Panc1 (cell line): ENCODE data around the gene NECAB2. TPM values are rescaled to one million over a fixed set of nuclear protein-coding genes. Genes with fewer than 3 reads are reported as not detected.

ENCODE experiments used
- ATAC-seq: fragments of 200-7000 bp; cut with Tn5 transposase; 2 replicates; pipeline ENCODE4 v1.9.1; 2020; ENCODE audit warnings: mild to moderate bottlenecking, moderate library complexity
- BruUV-seq: library from RNA; stranded (reverse); fragments of 400-500 nt; replicated peaks from 2 replicates; lab custom pipeline; 2021; lab: Mats Ljungman, UMichigan
- CTCF ChIA-PET: fragments of 300-600 bp; sonication (Branson Sonifier 250); formaldehyde crosslinking; loops from one replicate; lab custom pipeline; 2022; ENCODE audit warnings: antibody characterized with exemption; lab: Charles Lee
- POLR2A ChIA-PET: fragments of 300-600 bp; sonication (Branson Sonifier 250); formaldehyde crosslinking; loops from one replicate; lab custom pipeline; 2022; ENCODE audit warnings: antibody characterized with exemption; lab: Charles Lee
- DNase-seq: peaks from one replicate; pipeline ENCODE4 v3.0.0-alpha.2; 2010; ENCODE audit warnings: low read depth, low spot score
- H3K27ac ChIP-seq: 2 replicates; pipeline ENCODE4 v1.5.1; 2011; ENCODE audit warnings: mild to moderate bottlenecking, low read length, inconsistent platforms
- H3K27me3 ChIP-seq: fragments of 200-500 bp; sonication (Bioruptor generic); 2 replicates; pipeline ENCODE4 v1.6.0; 2014; ENCODE audit warnings: low read length, inconsistent platforms; ENCODE audit not compliant: control insufficient read depth, insufficient read depth
- H3K36me3 ChIP-seq: fragments of 200-500 bp; sonication (Bioruptor generic); 2 replicates; pipeline ENCODE4 v1.5.1; 2014; ENCODE audit warnings: inconsistent platforms, mild to moderate bottlenecking, low read length, moderate library complexity; ENCODE audit not compliant: control insufficient read depth, insufficient read depth
- H3K4me1 ChIP-seq: 2 replicates; pipeline ENCODE4 v1.5.1; 2011; ENCODE audit warnings: inconsistent platforms, mild to moderate bottlenecking, low read length, moderate library complexity; ENCODE audit not compliant: control insufficient read depth, insufficient read depth
- H3K4me3 ChIP-seq, 2 experiments: 2 replicates each; pipeline ENCODE4 v1.5.1; 2011 to 2012; ENCODE audit warnings: low read depth in 2 of 2, low read length in 2 of 2, mild to moderate bottlenecking in 2 of 2, inconsistent platforms in 1 of 2, moderate library complexity in 1 of 2
- H3K9me3 ChIP-seq: fragments of 200-500 bp; sonication (Bioruptor generic); 2 replicates; pipeline ENCODE4 v1.5.1; 2014; ENCODE audit warnings: low read depth, mild to moderate bottlenecking, inconsistent platforms, low read length, moderate library complexity; ENCODE audit not compliant: control insufficient read depth, insufficient read depth
- CTCF ChIP-seq: fragments of 450-650 bp; IDR thresholded peaks from 2 replicates; pipeline ENCODE4 v1.5.1; 2017; ENCODE audit warnings: mild to moderate bottlenecking
- POLR2AphosphoS5 ChIP-seq: IDR thresholded peaks from 2 replicates; pipeline ENCODE4 v1.6.1; 2012; ENCODE audit warnings: mild to moderate bottlenecking, low read depth, low read length, moderate library complexity
- REST ChIP-seq, 2 experiments: IDR thresholded peaks; 2 replicates each; pipeline ENCODE4 v1.6.1; 2011 to 2012; ENCODE audit warnings: low read depth in 2 of 2, control low read depth in 1 of 2, low read length in 1 of 2, mild to moderate bottlenecking in 1 of 2, moderate library complexity in 1 of 2; ENCODE audit not compliant: insufficient read depth in 1 of 2
- SIN3A ChIP-seq: IDR thresholded peaks from 2 replicates; pipeline ENCODE4 v1.6.1; 2012; ENCODE audit warnings: low read depth, mild to moderate bottlenecking, low read length, moderate library complexity, borderline replicate concordance; ENCODE audit not compliant: insufficient read depth
- TCF7L2 ChIP-seq: IDR thresholded peaks from 2 replicates; pipeline ENCODE4 v1.6.1; 2011; ENCODE audit warnings: mild to moderate bottlenecking, low read depth, low read length, inconsistent platforms
- in situ Hi-C: cut with HindIII; loops from 2 replicates; pipeline ENCODE4 v1.10.0; 2016; ENCODE audit warnings: low sequenced_read_pairs, low pct_unique_long_range_greater_than_20kb
- intact Hi-C: fragments of 100-400 bp; cut with micrococcal nuclease; formaldehyde crosslinking; loops from one replicate; pipeline ENCODE4 v1.10.0; 2022; ENCODE audit not compliant: unreplicated experiment
- total RNA-seq: library from RNA; stranded (reverse); gene quantifications from one replicate; pipeline ENCODE4 v1.2.1, GENCODE V29; 2021; ENCODE audit not compliant: unreplicated experiment

Gene NECAB2
- total RNA-seq, 1 experiment from 2014 or later: 0.33 TPM

- BruUV-seq: no TSS peak
- Histone ChIP-seq H3K4me1 (no peaks in the 10 kb centered on the region), H3K27ac (no peak overlapping the region), H3K36me3 (no peaks in the 10 kb centered on the region), H3K4me3 (no peak overlapping the region), H3K27me3 (no peaks in the 10 kb centered on the region), H3K9me3 (no peaks in the 10 kb centered on the region)
- no peak for ATAC-seq
- intact Hi-C loops (no loop called here), in situ Hi-C loops (no loop called here)
- POLR2A ChIA-PET: no interaction called here
- DNase-seq: no peak
- no peak for TF ChIP-seq SIN3A
- no peak for TF ChIP-seq TCF7L2
- no peak for TF ChIP-seq CTCF
- TF ChIP-seq POLR2AphosphoS5: no peak
- TF ChIP-seq REST (IDR thresholded peaks at IDR 0.05; ENCODE audit: insufficient read depth in 1 of 2, low read depth in 2 of 2, low read length in 1 of 2): no peak
- CTCF ChIA-PET: no interaction called here
Observed at GRCh38 chr16:84041881-84042280, 73.8 kb downstream of the NECAB2 start.

- CTCF ChIA-PET: no interaction called here
- H3K27me3 ChIP-seq: no peaks in the 10 kb centered on the region
- no peaks in the 10 kb centered on the region for H3K9me3 ChIP-seq
- H3K4me1 ChIP-seq: no peaks in the 10 kb centered on the region
- intact Hi-C loops (no loop called here), in situ Hi-C loops (no loop called here)
- H3K4me3 ChIP-seq: no peak within 1 kb of the TSS
- no peaks in the 10 kb centered on the region for H3K36me3 ChIP-seq
- no peak for DNase-seq
- no peak for TF ChIP-seq REST (IDR thresholded peaks at IDR 0.05; ENCODE audit: insufficient read depth in 1 of 2, low read depth in 2 of 2, low read length in 1 of 2)
- TF ChIP-seq TCF7L2: no peak
- no peak within 1 kb of the TSS for H3K27ac ChIP-seq
- BruUV-seq: no TSS peak
- no peak for ATAC-seq
- POLR2A ChIA-PET: no interaction called here
Observed at GRCh38 chr16:84042308-84042878, 74.3 kb downstream of the NECAB2 start, which contains the start of gene SLC38A8. SLC38A8 (minus strand) TSS chr16:84042795; CDS start chr16:84042157, 638 bp downstream.
